Activated CD4-positive, alpha-beta T cell treated with anti-CD3 and anti-CD28 coated beads for 24 hours (primary cell): ENCODE results near the gene HOXD3.

ENCODE experiments used
- DNase-seq, 2 donors: peaks; one replicate each; pipeline ENCODE4 v3.0.0-alpha.2; 2020; ENCODE audit warnings: low read depth in 2 of 2

Gene HOXD3

DNA sequence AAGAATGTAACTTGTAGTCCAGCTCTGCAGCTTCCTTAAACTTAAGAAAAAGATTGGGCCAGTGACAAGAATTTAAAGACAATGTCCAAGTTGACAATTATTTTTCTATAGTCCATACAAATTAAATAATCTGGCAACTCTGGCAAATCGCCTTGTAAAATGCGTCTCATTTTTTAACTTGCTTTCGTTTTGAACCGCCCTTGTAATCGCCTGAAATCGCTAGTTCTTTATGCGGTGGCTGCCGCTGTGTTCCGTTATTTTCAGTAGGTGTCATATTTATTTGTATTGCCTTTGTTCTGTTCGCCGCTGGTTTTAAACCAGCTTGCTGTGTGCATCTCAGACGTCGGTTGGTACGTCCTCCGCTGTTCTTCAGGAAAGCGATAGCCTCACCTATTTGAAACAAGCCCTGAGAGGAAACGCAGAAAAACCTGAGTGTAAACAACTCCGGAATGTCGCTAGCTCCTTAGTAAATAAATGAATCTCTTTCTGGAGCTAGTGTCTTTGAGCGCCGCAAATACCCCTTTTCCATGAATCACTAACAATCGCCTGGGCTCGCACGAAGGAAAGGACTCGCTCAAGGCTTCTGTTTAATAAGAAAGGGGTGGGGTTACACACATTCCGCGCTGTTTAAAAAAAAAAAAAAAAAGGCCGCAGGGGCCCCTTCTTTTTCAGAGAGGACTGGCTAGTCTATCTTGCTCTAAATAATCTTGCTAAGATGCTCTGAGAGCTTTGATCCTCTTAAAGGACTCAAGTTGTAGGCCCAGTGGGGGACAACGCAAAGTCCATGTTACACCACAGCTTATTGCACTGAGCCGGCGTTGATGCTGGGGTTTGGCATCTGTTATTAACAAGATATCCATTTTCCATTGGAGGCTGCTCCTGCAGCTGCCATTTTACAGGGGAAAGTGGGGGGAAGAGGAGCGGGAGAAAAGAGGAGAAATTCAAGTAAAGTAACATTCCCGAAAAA, 24.6 kb upstream of the HOXD3 start:
- DNase-seq, result no peak

- no peak for DNase-seq
These were observed 23.7 kb upstream of the HOXD3 start for GRCh38 chr2:176133389-176133788.

- DNase-seq, result no peak
These were observed 23.1 kb upstream of the HOXD3 start for GRCh38 chr2:176134035-176134434.

GRCh38 chr2:176135035-176135440, 22.1 kb upstream of the HOXD3 start:
- DNase-seq, result no peak

DNA sequence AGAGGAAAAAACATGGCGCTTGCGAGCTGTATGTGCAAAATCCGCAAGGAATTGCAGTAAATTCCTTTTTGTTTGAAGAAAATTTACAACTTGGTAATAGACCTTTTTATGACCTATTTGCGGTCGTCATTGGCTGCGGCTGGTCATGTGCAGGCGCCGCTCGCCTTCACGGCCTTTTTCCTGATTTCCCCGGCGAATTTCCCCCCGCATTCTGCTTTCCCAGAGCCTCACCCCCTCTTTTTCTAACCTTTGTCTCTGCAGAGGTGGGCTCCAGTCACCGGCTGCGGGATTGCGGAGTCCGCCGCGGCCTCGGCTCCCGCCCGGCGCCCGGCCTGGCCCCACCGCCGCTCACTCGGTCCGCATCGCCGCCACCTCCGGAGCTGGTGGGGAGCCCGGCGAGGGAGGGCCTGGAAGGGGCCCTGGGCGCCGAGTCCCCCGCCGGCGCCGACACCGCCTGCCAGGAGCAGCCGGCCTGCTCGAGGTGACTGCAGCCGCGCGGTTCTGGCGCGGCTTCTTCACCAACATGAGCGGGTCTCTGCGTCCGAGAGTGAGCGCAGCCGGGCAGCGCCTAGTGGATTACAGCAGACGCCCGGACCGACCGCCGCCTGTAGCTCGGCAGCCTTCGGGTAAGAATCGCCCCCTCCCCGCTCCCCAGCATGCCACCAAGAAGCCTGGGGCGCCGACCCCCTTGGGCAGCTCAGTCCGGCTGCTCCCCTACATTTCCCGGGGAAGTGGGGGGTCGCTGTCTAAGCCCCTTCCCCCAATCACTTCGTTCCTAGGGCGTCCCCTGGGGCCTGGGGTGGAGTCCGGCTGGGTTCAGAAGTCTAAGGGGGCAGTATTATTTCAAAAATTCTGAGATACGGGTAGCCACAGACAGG, 20.5 kb upstream of the HOXD3 start:
- DNase-seq, result no peak

DNA sequence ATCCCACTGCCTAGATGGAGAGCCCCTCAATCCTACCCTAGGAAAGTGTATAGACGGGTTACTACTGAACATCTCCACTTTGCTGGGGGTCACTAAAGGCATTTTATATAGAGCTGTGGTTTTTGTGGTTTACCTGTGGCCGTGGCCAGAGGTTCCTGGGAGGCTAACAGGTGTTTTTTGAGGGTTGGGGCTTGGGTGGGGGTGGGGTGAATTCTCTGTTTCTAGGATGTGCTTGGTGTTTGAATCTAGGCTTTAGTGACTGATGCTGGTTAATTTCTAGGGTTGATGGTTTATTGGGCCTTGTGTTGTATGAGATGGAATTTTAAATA, 19.9 kb upstream of the HOXD3 start:
- DNase-seq, result no peak

GRCh38 chr2:176137906-176138305, 19.2 kb upstream of the HOXD3 start:
- DNase-seq, result no peak

GRCh38 chr2:176138526-176138922, 18.6 kb upstream of the HOXD3 start:
- no peak for DNase-seq

DNA sequence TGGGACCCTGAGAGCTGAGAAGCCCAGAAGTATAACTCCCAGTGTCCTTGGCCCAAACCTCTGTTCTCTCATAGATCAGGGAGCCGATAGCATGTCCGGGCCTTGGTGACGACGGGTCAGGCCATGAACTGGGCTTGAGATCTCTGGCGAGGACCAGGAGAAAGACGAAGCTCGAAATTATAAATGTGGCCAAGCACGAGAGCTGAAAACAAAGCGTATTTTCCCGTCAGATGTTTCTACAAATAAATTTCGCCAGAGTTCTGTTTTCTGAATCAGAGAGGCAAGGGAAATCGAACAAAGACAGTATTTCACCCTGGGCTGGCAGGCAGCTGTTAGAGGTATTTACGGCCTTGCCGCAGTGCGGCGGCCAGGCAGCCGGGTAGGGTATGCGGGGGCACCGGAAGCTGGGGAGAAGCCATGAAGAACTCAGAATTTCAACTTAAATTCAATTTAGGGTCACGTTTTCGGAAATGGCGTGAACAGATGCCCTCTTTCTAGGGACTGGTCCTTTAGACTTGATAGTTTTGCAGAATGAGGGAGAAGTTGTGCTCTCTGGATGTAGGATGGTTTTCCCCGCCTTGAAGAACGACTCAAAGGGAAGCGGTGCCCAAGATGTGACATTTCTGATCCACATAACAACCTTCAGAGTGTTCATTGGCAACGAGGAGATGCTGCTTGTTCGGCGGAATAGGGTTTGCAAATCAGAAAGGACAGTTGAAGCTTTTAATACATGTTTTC, 18.0 kb upstream of the HOXD3 start:
- DNase-seq, result no peak

GRCh38 chr2:176139661-176140512, 17.2 kb upstream of the HOXD3 start:
- DNase-seq, result no peak

DNA sequence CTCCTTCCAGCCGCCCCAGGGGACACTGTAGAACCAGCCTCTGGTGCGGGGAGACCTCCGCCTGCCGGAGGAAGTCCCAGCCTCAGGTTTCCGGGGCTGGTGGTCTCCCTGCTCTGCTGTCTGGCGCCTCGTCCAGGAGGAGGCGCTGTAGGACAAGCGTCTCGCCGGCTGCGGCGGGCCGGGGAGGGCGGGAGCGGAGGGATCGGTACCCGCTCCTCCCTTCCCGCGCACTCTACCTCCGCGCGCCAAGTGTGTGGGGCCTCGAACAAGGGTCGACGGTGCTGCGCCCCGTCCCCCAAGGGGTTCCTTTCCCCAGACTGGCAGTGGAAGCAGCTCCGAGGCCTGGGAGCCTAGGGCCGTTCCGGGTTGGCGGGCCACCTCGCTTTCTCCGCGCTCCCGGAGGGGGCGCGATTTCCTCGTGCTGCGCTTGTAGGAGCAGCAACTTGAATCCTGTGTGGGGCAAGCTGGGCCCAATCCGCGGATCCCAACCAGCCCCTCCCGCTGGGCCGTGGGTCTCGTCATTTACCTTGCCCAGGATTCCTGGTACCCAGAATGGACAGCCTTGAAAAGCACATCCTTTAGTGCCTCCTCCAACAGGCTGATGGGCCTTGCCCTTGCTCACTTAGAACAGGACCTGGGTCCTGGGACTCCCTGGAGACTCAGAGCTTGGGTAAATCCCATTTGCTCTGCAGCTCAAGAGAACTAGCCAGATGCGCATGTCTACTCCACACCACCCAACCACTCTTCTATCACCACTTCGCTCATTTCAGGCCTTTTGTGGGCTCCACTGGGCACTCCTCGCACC, 16.4 kb upstream of the HOXD3 start:
- peak; percentile 40 to 49 for DNase-seq

- DNase-seq, result no peak
These were observed 14.8 kb upstream of the HOXD3 start for GRCh38 chr2:176142281-176142680.

- DNase-seq, result no peak
These were observed 11.8 kb upstream of the HOXD3 start for GRCh38 chr2:176145085-176145969.

GRCh38 chr2:176146101-176146500, 11.0 kb upstream of the HOXD3 start:
- DNase-seq, result no peak

- no peak for DNase-seq
These were observed 10.5 kb upstream of the HOXD3 start for GRCh38 chr2:176146645-176147044.

GRCh38 chr2:176147210-176147799, 9.8 kb upstream of the HOXD3 start:
- no peak for DNase-seq

DNA sequence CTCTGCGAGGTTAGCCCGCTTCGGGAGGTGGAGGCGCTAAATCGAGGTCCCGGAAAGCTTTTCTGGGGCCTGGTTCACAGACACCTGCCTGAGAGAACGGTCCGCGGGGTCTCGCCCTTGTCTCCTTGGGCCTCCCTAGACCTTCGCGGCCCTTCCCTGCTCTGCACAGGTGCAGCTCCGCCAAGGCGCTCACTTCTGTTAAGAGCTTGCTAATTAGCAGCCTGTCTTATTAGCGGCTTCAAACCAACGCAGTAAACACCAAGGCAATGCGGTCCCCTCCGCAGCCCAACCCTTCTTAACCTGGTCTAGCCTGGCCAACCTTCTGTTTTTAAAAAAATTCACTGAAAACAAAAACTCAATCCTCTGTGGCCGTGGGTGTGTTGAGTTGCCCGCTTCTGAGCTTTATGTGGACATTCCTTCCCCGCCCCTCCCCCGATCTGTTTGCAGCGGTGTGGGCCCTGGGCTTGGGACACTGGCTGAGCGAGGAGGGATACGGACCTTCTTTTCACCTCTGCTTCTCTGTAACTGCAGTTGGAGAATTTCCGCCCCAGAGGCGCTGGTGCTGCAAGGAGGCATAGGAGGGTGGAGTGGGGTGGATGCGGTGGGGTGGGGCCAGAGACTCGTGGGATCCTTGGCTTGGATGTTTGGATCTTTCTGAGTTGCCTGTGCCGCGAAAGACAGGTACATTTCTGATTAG, 9.2 kb upstream of the HOXD3 start:
- no peak for DNase-seq

GRCh38 chr2:176148751-176149421, 8.2 kb upstream of the HOXD3 start:
- DNase-seq, result no peak
